ENCODE measurements around the gene SOAT1.

DNA sequence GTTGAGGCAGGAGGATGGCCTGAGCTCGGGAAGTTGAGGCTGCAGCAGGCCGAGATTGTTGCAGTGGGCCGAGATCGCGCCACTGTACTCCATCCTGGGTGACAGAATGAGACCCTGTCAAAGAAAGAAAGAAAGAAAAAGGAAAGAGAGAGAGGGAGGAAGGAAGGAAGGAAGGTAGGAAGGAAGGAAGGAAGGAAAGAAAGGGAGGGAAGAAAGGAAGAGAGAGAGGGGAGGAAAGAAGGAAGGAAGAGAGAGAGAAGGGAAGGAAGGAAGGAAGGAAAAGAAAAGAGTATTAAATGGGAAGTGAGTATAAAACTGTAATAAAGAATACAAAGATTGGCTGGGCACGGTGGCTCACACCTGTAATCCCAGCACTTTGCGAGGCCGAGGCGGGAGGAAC, 45.7 kb upstream of the SOAT1 start:
- no peak for TF ChIP-seq EGR1 (IDR thresholded peaks at IDR 0.05)
- TF ChIP-seq TAF1 (IDR thresholded peaks at IDR 0.05; ENCODE audit: low read depth), result no peak
- TF ChIP-seq RAD21 (IDR thresholded peaks at IDR 0.05; ENCODE audit: low read depth), result no peak
- no peak for TF ChIP-seq YY1 (IDR thresholded peaks at IDR 0.05; ENCODE audit: low read depth)
- TF ChIP-seq ZBTB7A (IDR thresholded peaks at IDR 0.05; ENCODE audit: low read depth), result no peak
- TF ChIP-seq TEAD4 (IDR thresholded peaks at IDR 0.05), result no peak
- TF ChIP-seq EP300 (IDR thresholded peaks at IDR 0.05; ENCODE audit: borderline replicate concordance), result no peak
- TF ChIP-seq FOXM1 (IDR thresholded peaks at IDR 0.05; ENCODE audit: borderline replicate concordance, low read depth), result no peak
- TF ChIP-seq MAX (IDR thresholded peaks at IDR 0.05), result no peak
- TF ChIP-seq CREB1 (IDR thresholded peaks at IDR 0.05; ENCODE audit: low read depth), result no peak
- TF ChIP-seq, protein P1, sequence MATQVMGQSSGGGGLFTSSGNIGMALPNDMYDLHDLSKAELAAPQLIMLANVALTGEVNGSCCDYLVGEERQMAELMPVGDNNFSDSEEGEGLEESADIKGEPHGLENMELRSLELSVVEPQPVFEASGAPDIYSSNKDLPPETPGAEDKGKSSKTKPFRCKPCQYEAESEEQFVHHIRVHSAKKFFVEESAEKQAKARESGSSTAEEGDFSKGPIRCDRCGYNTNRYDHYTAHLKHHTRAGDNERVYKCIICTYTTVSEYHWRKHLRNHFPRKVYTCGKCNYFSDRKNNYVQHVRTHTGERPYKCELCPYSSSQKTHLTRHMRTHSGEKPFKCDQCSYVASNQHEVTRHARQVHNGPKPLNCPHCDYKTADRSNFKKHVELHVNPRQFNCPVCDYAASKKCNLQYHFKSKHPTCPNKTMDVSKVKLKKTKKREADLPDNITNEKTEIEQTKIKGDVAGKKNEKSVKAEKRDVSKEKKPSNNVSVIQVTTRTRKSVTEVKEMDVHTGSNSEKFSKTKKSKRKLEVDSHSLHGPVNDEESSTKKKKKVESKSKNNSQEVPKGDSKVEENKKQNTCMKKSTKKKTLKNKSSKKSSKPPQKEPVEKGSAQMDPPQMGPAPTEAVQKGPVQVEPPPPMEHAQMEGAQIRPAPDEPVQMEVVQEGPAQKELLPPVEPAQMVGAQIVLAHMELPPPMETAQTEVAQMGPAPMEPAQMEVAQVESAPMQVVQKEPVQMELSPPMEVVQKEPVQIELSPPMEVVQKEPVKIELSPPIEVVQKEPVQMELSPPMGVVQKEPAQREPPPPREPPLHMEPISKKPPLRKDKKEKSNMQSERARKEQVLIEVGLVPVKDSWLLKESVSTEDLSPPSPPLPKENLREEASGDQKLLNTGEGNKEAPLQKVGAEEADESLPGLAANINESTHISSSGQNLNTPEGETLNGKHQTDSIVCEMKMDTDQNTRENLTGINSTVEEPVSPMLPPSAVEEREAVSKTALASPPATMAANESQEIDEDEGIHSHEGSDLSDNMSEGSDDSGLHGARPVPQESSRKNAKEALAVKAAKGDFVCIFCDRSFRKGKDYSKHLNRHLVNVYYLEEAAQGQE (IDR thresholded peaks at IDR 0.05; ENCODE audit: low read depth), result no peak
